ENCODE data around the gene SIRPD.

SIRPD gene

GRCh38 chr20:1493536-1493935, 64.0 kb downstream of the SIRPD start:
- Histone ChIP-seq H3K27me3 (ENCODE audit: insufficient read depth, low read length, poor library complexity, severe bottlenecking) (no peaks in the 10 kb centered on the region), H3F3A (ENCODE audit: low read depth) (no peaks in the 10 kb centered on the region), H3K4me3 (ENCODE audit: low read length, poor library complexity, severe bottlenecking) (no peak overlapping the region), H3K9ac (ENCODE audit: low read depth, low read length, poor library complexity, severe bottlenecking) (no peak overlapping the region), H3K36me3 (ENCODE audit: insufficient read depth, low read length) (no peaks in the 10 kb centered on the region), H3K79me2 (ENCODE audit: insufficient read depth, low read length) (no peaks in the 10 kb centered on the region), H3K4me2 (ENCODE audit: low read depth, low read length, poor library complexity, severe bottlenecking) (peak overlapping the region; percentile 16), H2AFZ (ENCODE audit: low read length) (no peak overlapping the region), H4K20me1 (ENCODE audit: insufficient read depth, low read length, poor library complexity, severe bottlenecking) (no peaks in the 10 kb centered on the region), H3K9me2 (replicated peaks; ENCODE audit: low read depth, low read length) (no peaks in the 10 kb centered on the region), H3K4me1 (ENCODE audit: insufficient read depth, low read length, poor library complexity, severe bottlenecking) (peaks cover 37% of the 10 kb centered on the region), H3K9me3 (ENCODE audit: insufficient read depth, low read depth, low read length) (no peaks in the 10 kb centered on the region)
- TF ChIP-seq CTCF (conservative IDR thresholded peaks at IDR 0.05; ENCODE audit: low read length) (no peak), EZH2phosphoT487 (IDR thresholded peaks at IDR 0.05; ENCODE audit: borderline replicate concordance) (no peak)

GRCh38 chr20:1491860-1492642, 65.5 kb downstream of the SIRPD start:
- TF ChIP-seq EZH2phosphoT487 (IDR thresholded peaks at IDR 0.05; ENCODE audit: borderline replicate concordance) (no peak), CTCF (conservative IDR thresholded peaks at IDR 0.05; ENCODE audit: low read length) (no peak)
- Histone ChIP-seq H3K9ac (ENCODE audit: low read depth, low read length, poor library complexity, severe bottlenecking) (no peak overlapping the region), H3K4me2 (ENCODE audit: low read depth, low read length, poor library complexity, severe bottlenecking) (peak overlapping the region; percentile 13)

GRCh38 chr20:1491281-1491840, 66.1 kb downstream of the SIRPD start, which contains the start of gene SIRPB2:
Gene SIRPB2 (minus strand): TSS chr20:1491420. CDS start chr20:1491359, 61 bp downstream.
- Histone ChIP-seq H3K36me3 (ENCODE audit: insufficient read depth, low read length) (no peaks in the 10 kb centered on the region), H3K9me2 (replicated peaks; ENCODE audit: low read depth, low read length) (no peaks in the 10 kb centered on the region), H3K4me2 (ENCODE audit: low read depth, low read length, poor library complexity, severe bottlenecking) (peak within 1 kb of the TSS; percentile 13), H3K4me1 (ENCODE audit: insufficient read depth, low read length, poor library complexity, severe bottlenecking) (peaks cover 37% of the 10 kb centered on the region), H3K27me3 (ENCODE audit: insufficient read depth, low read length, poor library complexity, severe bottlenecking) (peaks cover 5% of the 10 kb centered on the region), H4K20me1 (ENCODE audit: insufficient read depth, low read length, poor library complexity, severe bottlenecking) (no peaks in the 10 kb centered on the region), H3K4me3 (ENCODE audit: low read length, poor library complexity, severe bottlenecking) (no peak within 1 kb of the TSS), H3K9me3 (ENCODE audit: insufficient read depth, low read depth, low read length) (no peaks in the 10 kb centered on the region), H2AFZ (ENCODE audit: low read length) (no peak within 1 kb of the TSS), H3K79me2 (ENCODE audit: insufficient read depth, low read length) (no peaks in the 10 kb centered on the region), H3F3A (ENCODE audit: low read depth) (no peaks in the 10 kb centered on the region), H3K9ac (ENCODE audit: low read depth, low read length, poor library complexity, severe bottlenecking) (no peak within 1 kb of the TSS)
- TF ChIP-seq CTCF (conservative IDR thresholded peaks at IDR 0.05; ENCODE audit: low read length), result no peak
- TF ChIP-seq EZH2phosphoT487 (IDR thresholded peaks at IDR 0.05; ENCODE audit: borderline replicate concordance), result no peak

More at GRCh38 chr20:1491860-1492642, 65.5 kb downstream of the SIRPD start:
- Histone ChIP-seq H3K79me2 (ENCODE audit: insufficient read depth, low read length) (no peaks in the 10 kb centered on the region), H3K4me1 (ENCODE audit: insufficient read depth, low read length, poor library complexity, severe bottlenecking) (peaks cover 37% of the 10 kb centered on the region), H3F3A (ENCODE audit: low read depth) (no peaks in the 10 kb centered on the region), H3K9me2 (replicated peaks; ENCODE audit: low read depth, low read length) (no peaks in the 10 kb centered on the region), H3K36me3 (ENCODE audit: insufficient read depth, low read length) (no peaks in the 10 kb centered on the region), H3K27me3 (ENCODE audit: insufficient read depth, low read length, poor library complexity, severe bottlenecking) (peaks cover 5% of the 10 kb centered on the region), H3K9me3 (ENCODE audit: insufficient read depth, low read depth, low read length) (no peaks in the 10 kb centered on the region), H4K20me1 (ENCODE audit: insufficient read depth, low read length, poor library complexity, severe bottlenecking) (no peaks in the 10 kb centered on the region), H2AFZ (ENCODE audit: low read length) (no peak overlapping the region), H3K4me3 (ENCODE audit: low read length, poor library complexity, severe bottlenecking) (no peak overlapping the region)

Data from Loucy (cell line).